NCI-H460 (cell line): ENCODE data around the gene METAP1D. TPM values are rescaled to one million over a fixed set of nuclear protein-coding genes. Genes with fewer than 3 reads are reported as not detected.

Source experiments
- DNase-seq: peaks from one replicate; pipeline ENCODE4 v3.0.0-alpha.2; 2016; ENCODE audit warnings: low read depth; ENCODE audit errors: extremely low read depth
- total RNA-seq: library from RNA; depleted of rRNA; stranded (reverse); fragments of >200 nt; shearing (Covaris generic); gene quantifications from 2 replicates; pipeline ENCODE4 v1.2.3, GENCODE V29; 2014; rRNA removed

Gene METAP1D
- total RNA-seq, 1 experiment from 2014 or later, result 18.0 TPM

- peak; percentile 54 for DNase-seq
Observed at GRCh38 chr2:172119089-172119488, 119.3 kb downstream of the METAP1D start.

- DNase-seq, result no peak
Observed at GRCh38 chr2:172120118-172120517, 120.4 kb downstream of the METAP1D start.

GRCh38 chr2:172128484-172128883 lies 128.7 kb downstream of the METAP1D start:
- no peak for DNase-seq

GRCh38 chr2:172129404-172129803 lies 129.7 kb downstream of the METAP1D start:
- DNase-seq, result no peak

Other genes with a start within 250 kb of the METAP1D start
- 19.6 and 25.0 TPM in 2 replicates for gene SLC25A12, start 105.7 kb upstream of the METAP1D start, total RNA-seq
- 59.1 and 70.2 TPM in 2 replicates for gene HAT1, start 77.5 kb upstream of the METAP1D start, total RNA-seq
- 3.8 and 6.7 TPM in 2 replicates for gene DLX1, start 85.6 kb downstream of the METAP1D start, total RNA-seq
- gene DLX2, start 102.9 kb downstream of the METAP1D start, total RNA-seq, result 1.0 and 1.9 TPM in 2 replicates